HepG2 (cell line): ENCODE results near the gene CYP46A1. TPM values are rescaled to one million over a fixed set of nuclear protein-coding genes. Genes with fewer than 3 reads are reported as not detected.
A peak's percentile ranks its signal among the peaks of the same experiment; 100 is the strongest.

Source experiments
- DRAP1 ChIP-seq: IDR thresholded peaks from 2 replicates; pipeline ENCODE4 v1.6.1; 2016; ENCODE audit warnings: missing genetic modification reagents, missing compliant biosample characterization
- ISX ChIP-seq: sonication (generic); formaldehyde crosslinking; conservative IDR thresholded peaks from 2 replicates; pipeline ENCODE4 v1.5.0; 2020; ENCODE audit warnings: missing genetic modification reagents
- MYPOP ChIP-seq: sonication (generic); formaldehyde crosslinking; IDR thresholded peaks from 2 replicates; pipeline ENCODE4 v1.8.1; 2023; ENCODE audit warnings: mild to moderate bottlenecking, moderate library complexity, missing genetic modification reagents
- NRL ChIP-seq: sonication (generic); formaldehyde crosslinking; IDR thresholded peaks from 2 replicates; pipeline ENCODE4 v1.5.0; 2020; ENCODE audit warnings: missing genetic modification reagents, mild to moderate bottlenecking, moderate library complexity, borderline replicate concordance
- PLSCR1 ChIP-seq: sonication (generic); formaldehyde crosslinking; IDR thresholded peaks from 2 replicates; pipeline ENCODE4 v1.5.0; 2020; ENCODE audit warnings: missing genetic modification reagents, mild to moderate bottlenecking, borderline replicate concordance
- RFX3 ChIP-seq: IDR thresholded peaks from 2 replicates; pipeline ENCODE4 v1.6.1; 2016; ENCODE audit warnings: missing biosample characterization, missing genetic modification reagents
- SMC3 ChIP-seq: IDR thresholded peaks from 2 replicates; pipeline ENCODE4 v1.6.1; 2011; ENCODE audit warnings: low read length, improper control_type of control experiment
- TEF ChIP-seq: sonication (generic); formaldehyde crosslinking; IDR thresholded peaks from 2 replicates; pipeline ENCODE4 v1.5.0; 2020; ENCODE audit warnings: missing genetic modification reagents
- ZFP62 ChIP-seq: sonication (generic); formaldehyde crosslinking; IDR thresholded peaks from 2 replicates; pipeline ENCODE4 v1.4.0; 2020; ENCODE audit warnings: missing genetic modification reagents
- ZFX ChIP-seq: sonication (generic); formaldehyde crosslinking; IDR thresholded peaks from 2 replicates; pipeline ENCODE4 v1.4.0; 2020; ENCODE audit warnings: mild to moderate bottlenecking, low read depth, missing genetic modification reagents, moderate library complexity
- ZNF329 ChIP-seq: sonication (generic); formaldehyde crosslinking; IDR thresholded peaks from 2 replicates; pipeline ENCODE4 v1.9.0; 2021; ENCODE audit warnings: low read depth, mild to moderate bottlenecking, missing genetic modification reagents
- ZNF562 ChIP-seq: sonication (generic); formaldehyde crosslinking; IDR thresholded peaks from 2 replicates; pipeline ENCODE4 v1.8.0; 2022; ENCODE audit warnings: missing genetic modification reagents, borderline replicate concordance
- ZNF564 ChIP-seq: sonication (generic); formaldehyde crosslinking; IDR thresholded peaks from 2 replicates; pipeline ENCODE4 v1.8.1; 2023; ENCODE audit warnings: mild to moderate bottlenecking, missing genetic modification reagents
- ZNF646 ChIP-seq: sonication (generic); formaldehyde crosslinking; IDR thresholded peaks from 2 replicates; pipeline ENCODE4 v1.9.0; 2021; ENCODE audit warnings: mild to moderate bottlenecking, missing genetic modification reagents
- polyA plus RNA-seq, 8 experiments: library from polyadenylated mRNA; depleted of rRNA in 3 of 8; stranded (reverse) in 7 of 8; unstranded in 1 of 8; fragments of >200 nt; fragmentation: Illumina TruSeq in 4 of 8; extraction: Trizol in 4 of 8; gene quantifications; 2 replicates each; pipeline versions ENCODE4 v1.2.1 to v1.2.3, GENCODE V29; 2011 to 2016; ENCODE audit warnings: low read depth in 4 of 8, missing spikeins in 1 of 8, mixed read lengths in 1 of 8; ENCODE audit not compliant: insufficient read depth in 1 of 8
- total RNA-seq, 5 experiments: library from RNA; depleted of rRNA; stranded (reverse); fragments of >200 nt; fragmentation: Illumina TruSeq; extraction: Trizol; gene quantifications; 2 replicates each; pipeline ENCODE4 v1.2.3, GENCODE V29; 2016; ENCODE audit warnings: low read depth in 1 of 5

CYP46A1 gene
- total and polyA plus RNA-seq, 2 of the 13 experiments (the other 11 are each of a cell fraction or from before 2014, with no cell fraction given) = not detected

- TF ChIP-seq ZNF646 (no peak), ZNF329 (CRISPR knock-in tag) (no peak), RFX3 (CRISPR knock-in tag) (no peak), ZFP62 (CRISPR knock-in tag) (no peak), ZFX (CRISPR knock-in tag) (no peak), ISX (CRISPR knock-in tag) (no peak), NRL (CRISPR knock-in tag) (no peak), MYPOP (no peak), ZNF562 (no peak), DRAP1 (CRISPR knock-in tag) (no peak), PLSCR1 (no peak), TEF (no peak), ZNF564 (CRISPR knock-in tag) (no peak), SMC3 (peak; percentile 42; the same call in 1 of the 2 replicates)
Observed at GRCh38 chr14:99729991-99730875, 46.1 kb downstream of the CYP46A1 start (continued).
